H1 (cell line): ENCODE results near the gene PRCD. TPM values are rescaled to one million over a fixed set of nuclear protein-coding genes. Genes with fewer than 3 reads are reported as not detected.

ENCODE experiments used
- CTCF ChIA-PET: fragments of 300-600 bp; sonication (Branson Sonifier 250); formaldehyde crosslinking; loops from one replicate; lab custom pipeline; 2021; ENCODE audit not compliant: partially characterized antibody; lab: Charles Lee
- POLR2A ChIA-PET: fragments of 300-600 bp; sonication (Branson Sonifier 250); formaldehyde crosslinking; loops from one replicate; lab custom pipeline; 2021; ENCODE audit warnings: inconsistent platforms; ENCODE audit not compliant: partially characterized antibody; lab: Charles Lee
- DNase-seq, 2 experiments: peaks; one replicate each; pipeline versions ENCODE4 v3.0.0 to v3.0.0-alpha.2; 2010 to 2022; ENCODE audit warnings: low spot score in 2 of 2, low read depth in 1 of 2, mixed read lengths in 1 of 2
- FAIRE-seq: peaks from 2 replicates; lab custom pipeline; 2011; peaks lifted over from hg19 to GRCh38; lab: Jason Lieb, UNC
- H2AFZ ChIP-seq: 2 replicates; pipeline ENCODE4 v1.8.1; 2012; ENCODE audit warnings: low read length, inconsistent platforms
- H2AK5ac ChIP-seq: 2 replicates; pipeline ENCODE4 v1.6.1; 2013; ENCODE audit warnings: low read depth, low read length
- H2BK120ac ChIP-seq: replicated peaks from 2 replicates; pipeline ENCODE3; 2013; ENCODE audit warnings: low read depth, low read length, inconsistent platforms
- H2BK12ac ChIP-seq: 2 replicates; pipeline ENCODE4 v1.6.1; 2013; ENCODE audit warnings: low read depth, low read length
- H2BK15ac ChIP-seq: 2 replicates; pipeline ENCODE4 v1.6.1; 2013; ENCODE audit warnings: low read length
- H2BK20ac ChIP-seq: 2 replicates; pipeline ENCODE4 v1.6.1; 2013; ENCODE audit warnings: low read length
- H2BK5ac ChIP-seq: 2 replicates; pipeline ENCODE4 v1.6.1; 2013; ENCODE audit warnings: low read depth, low read length
- H3K14ac ChIP-seq: 2 replicates; pipeline ENCODE4 v1.6.1; 2013; ENCODE audit warnings: inconsistent platforms; ENCODE audit not compliant: insufficient read length
- H3K18ac ChIP-seq: 2 replicates; pipeline ENCODE4 v1.6.1; 2013; ENCODE audit warnings: low read length; ENCODE audit errors: extremely low read depth
- H3K23ac ChIP-seq: 2 replicates; pipeline ENCODE4 v1.6.1; 2013; ENCODE audit warnings: inconsistent platforms; ENCODE audit not compliant: insufficient read length
- H3K23me2 ChIP-seq: 2 replicates; pipeline ENCODE4 v1.6.1; 2013; ENCODE audit warnings: low read depth, low read length
- H3K27ac ChIP-seq: 2 replicates; pipeline ENCODE4 v1.6.1; 2011; ENCODE audit warnings: low read depth, low read length, inconsistent platforms
- H3K27me3 ChIP-seq, 4 experiments: replicated peaks in 1 of 4; 1 replicate in 1 of 4; 2 replicates in 3 of 4; pipeline versions ENCODE4 v1.6.1 to v1.8.1; 2011 to 2013; ENCODE audit warnings: low read length in 3 of 4, mild to moderate bottlenecking in 3 of 4, inconsistent platforms in 2 of 4, mixed read lengths in 2 of 4, moderate library complexity in 1 of 4; ENCODE audit not compliant: control insufficient read depth in 3 of 4, insufficient read depth in 3 of 4; ENCODE audit errors: extremely low read depth in 1 of 4
- H3K36me3 ChIP-seq, 4 experiments: 2 replicates each; pipeline versions ENCODE4 v1.6.1 to v1.8.1; 2011 to 2013; ENCODE audit warnings: mild to moderate bottlenecking in 4 of 4, low read length in 3 of 4, moderate library complexity in 2 of 4, control low read depth in 1 of 4, inconsistent platforms in 1 of 4; ENCODE audit not compliant: insufficient read depth in 4 of 4, control insufficient read depth in 2 of 4
- H3K4ac ChIP-seq: replicated peaks from 2 replicates; pipeline ENCODE3; 2013; ENCODE audit warnings: low read length, low read depth, mixed read lengths, inconsistent platforms; ENCODE audit not compliant: insufficient read length
- H3K4me1 ChIP-seq, 4 experiments: replicated peaks in 1 of 4; 1 replicate in 1 of 4; 2 replicates in 3 of 4; pipeline versions ENCODE4 v1.6.1 to v1.8.1; 2011 to 2013; ENCODE audit warnings: low read length in 3 of 4, inconsistent platforms in 2 of 4, mixed read lengths in 1 of 4; ENCODE audit not compliant: insufficient read depth in 4 of 4, control insufficient read depth in 3 of 4
- H3K4me2 ChIP-seq, 2 experiments: 2 replicates each; pipeline versions ENCODE4 v1.6.1 to v1.8.1; 2011 to 2013; ENCODE audit warnings: low read depth in 2 of 2, low read length in 2 of 2, control low read depth in 1 of 2, inconsistent platforms in 1 of 2, mild to moderate bottlenecking in 1 of 2; ENCODE audit not compliant: insufficient read depth in 1 of 2
- H3K4me3 ChIP-seq, 4 experiments: fragments of 200-600, 300-600 bp in 1 of 4; sonication (generic), shearing (Covaris generic), sonication (Bioruptor Twin) in 1 of 4; 2 replicates each; pipeline versions ENCODE4 v1.5.1 to v1.8.1; 2011 to 2016; ENCODE audit warnings: low read length in 4 of 4, low read depth in 3 of 4, control low read depth in 2 of 4, inconsistent platforms in 2 of 4, mild to moderate bottlenecking in 2 of 4, mixed read lengths in 1 of 4, moderate library complexity in 1 of 4; ENCODE audit not compliant: insufficient read depth in 2 of 4; ENCODE audit errors: extremely low read depth in 1 of 4
- H3K56ac ChIP-seq: replicated peaks from 2 replicates; pipeline ENCODE3; 2013; ENCODE audit warnings: low read depth, mild to moderate bottlenecking, mixed read lengths, low read length, inconsistent platforms; ENCODE audit not compliant: insufficient read length
- H3K79me1 ChIP-seq: 2 replicates; pipeline ENCODE4 v1.6.1; 2013; ENCODE audit warnings: low read depth, low read length, control low read depth
- H3K79me2 ChIP-seq, 2 experiments: 2 replicates each; pipeline versions ENCODE4 v1.6.1 to v1.8.1; 2012 to 2013; ENCODE audit warnings: low read length in 2 of 2, mild to moderate bottlenecking in 2 of 2, inconsistent platforms in 1 of 2; ENCODE audit not compliant: insufficient read depth in 2 of 2, control insufficient read depth in 1 of 2
- H3K9ac ChIP-seq, 4 experiments: replicated peaks in 1 of 4; 1 replicate in 1 of 4; 2 replicates in 3 of 4; pipeline versions ENCODE4 v1.6.1 to v1.8.1; 2011 to 2013; ENCODE audit warnings: low read depth in 3 of 4, low read length in 3 of 4, control low read depth in 2 of 4, mild to moderate bottlenecking in 2 of 4, moderate library complexity in 2 of 4, inconsistent platforms in 1 of 4; ENCODE audit errors: extremely low read depth in 1 of 4
- H3K9me3 ChIP-seq, 2 experiments: 2 replicates each; pipeline versions ENCODE4 v1.6.1 to v1.8.1; 2012 to 2013; ENCODE audit warnings: mild to moderate bottlenecking in 2 of 2, moderate library complexity in 2 of 2, control low read depth in 1 of 2, inconsistent platforms in 1 of 2, low read depth in 1 of 2, low read length in 1 of 2, mixed read lengths in 1 of 2; ENCODE audit not compliant: insufficient read depth in 2 of 2
- H4K20me1 ChIP-seq, 2 experiments: replicated peaks in 1 of 2; 2 replicates each; pipeline versions ENCODE3 to v1.8.1; 2011 to 2013; ENCODE audit warnings: inconsistent platforms in 2 of 2, low read length in 2 of 2, mild to moderate bottlenecking in 1 of 2; ENCODE audit not compliant: insufficient read depth in 2 of 2, control insufficient read depth in 1 of 2
- H4K5ac ChIP-seq: 2 replicates; pipeline ENCODE4 v1.6.1; 2013; ENCODE audit warnings: low read length, low read depth, mixed read lengths, inconsistent platforms; ENCODE audit not compliant: insufficient read length
- H4K8ac ChIP-seq: 2 replicates; pipeline ENCODE4 v1.8.0; 2013; ENCODE audit warnings: mild to moderate bottlenecking, moderate library complexity, low read length, inconsistent platforms; ENCODE audit not compliant: insufficient read depth; ENCODE audit errors: extremely low read depth
- H4K91ac ChIP-seq: replicated peaks from 2 replicates; pipeline ENCODE3; 2013; ENCODE audit warnings: low read length, mixed read lengths, inconsistent platforms; ENCODE audit not compliant: insufficient read length
- ATF2 ChIP-seq: IDR thresholded peaks from 2 replicates; pipeline ENCODE4 v1.6.1; 2012; ENCODE audit warnings: low read length, inconsistent platforms
- BACH1 ChIP-seq: IDR thresholded peaks from 2 replicates; pipeline ENCODE4 v1.6.1; 2012; ENCODE audit warnings: low read length, improper control_type of control experiment
- RNF2 ChIP-seq: fragments of 200-900, 300-1000 bp; sonication (generic); IDR thresholded peaks from 2 replicates; pipeline ENCODE4 v1.7.1; 2016; ENCODE audit warnings: borderline replicate concordance, low read depth, mild to moderate bottlenecking, antibody characterized with exemption, low read length; ENCODE audit not compliant: poor library complexity, severe bottlenecking; ENCODE audit errors: missing control alignments
- TAF7 ChIP-seq: optimal IDR thresholded peaks from 2 replicates; pipeline ENCODE3; 2011; ENCODE audit warnings: low read depth, mild to moderate bottlenecking, inconsistent platforms, low read length, moderate library complexity, borderline replicate concordance
- WGBS, 2 experiments: shearing (Covaris generic) in 1 of 2; methylation state at CpG; one replicate each; pipeline versions ENCODE4 v1.1.6 to v1.1.7; 2013 to 2015; ENCODE audit warnings: low lambda C conversion rate in 2 of 2, mixed read lengths in 2 of 2, inconsistent platforms in 1 of 2, low coverage in 1 of 2, missing lambda C conversion rate in 1 of 2; ENCODE audit not compliant: insufficient replicate concordance in 2 of 2, insufficient coverage in 1 of 2, insufficient read length in 1 of 2; ENCODE audit errors: extremely low coverage in 1 of 2, missing lambda C conversion rate in 1 of 2; 5-methylcytosine and 5-hydroxymethylcytosine counted together
- polyA plus RNA-seq, 7 experiments: library from polyadenylated mRNA; depleted of rRNA in 3 of 7; stranded (reverse) in 5 of 7; unstranded in 2 of 7; fragments of >200 nt in 5 of 7; fragments of 200-250 nt in 2 of 7; gene quantifications; 1 replicate in 5 of 7; 2 replicates in 1 of 7; 4 replicates in 1 of 7; pipeline versions ENCODE4 v1.2.1 to v1.2.3, GENCODE V29; 2011 to 2013; ENCODE audit warnings: missing spikeins in 2 of 7, mixed read lengths in 2 of 7
- total RNA-seq: library from RNA; stranded (reverse); fragmentation: NEBNext Ultra II Directional; extraction: Animal tissue kit (Norgen Biotek cat#: 25700); gene quantifications from 2 replicates; pipeline ENCODE4 v1.2.1, GENCODE V29; 2021

Gene PRCD
- total and polyA plus RNA-seq, 2 of the 8 experiments (the other 6 are each of a cell fraction or from before 2014, with no cell fraction given): 0.77 to 2.1 TPM

- 87% methylated on average over 25 of the region's 25 CpGs; no CpG with 5 or more reads in 1 of the 2 experiments for WGBS, 2 experiments
- no peak overlapping the region for H3K27ac ChIP-seq
- no peak overlapping the region for H3K9ac ChIP-seq
Observed at GRCh38 chr17:76524598-76525512, 15.0 kb upstream of the PRCD start.

More at GRCh38 chr17:76524598-76525512, 15.0 kb upstream of the PRCD start:
- Histone ChIP-seq H3K9me3 (no peaks in the 10 kb centered on the region), H3K4me3 (no peak overlapping the region), H3K36me3 (no peaks in the 10 kb centered on the region), H3K23ac (no peak overlapping the region), H3K56ac (no peak overlapping the region), H4K8ac (no peak overlapping the region), H3K4me1 (peaks cover 0 to 26% (median 18%) of the 10 kb centered on the region in 4 experiments; a peak in 6 of 7 replicates), H2BK12ac (peak overlapping the region; percentile 62; the same call in 1 of the 2 replicates), H3K4ac (no peak overlapping the region), H3K18ac (no peak overlapping the region; the same call in 1 of the 2 replicates), H4K91ac (no peak overlapping the region), H3K14ac (no peak overlapping the region), H2AK5ac (peak overlapping the region; percentile 93; the same call in 1 of the 2 replicates), H2BK5ac (peak overlapping the region; percentile 48; the same call in 1 of the 2 replicates), H2AFZ (0 out of 2 replicates have a peak overlapping the region, but pooled peaks have one; percentile 5), H4K20me1 (no peaks in the 10 kb centered on the region), H2BK20ac (peak overlapping the region; percentile 61; the same call in 1 of the 2 replicates), H3K23me2 (no peaks in the 10 kb centered on the region), H3K79me2 (no peaks in the 10 kb centered on the region), H2BK15ac (peak overlapping the region; percentile 96; the same call in 1 of the 2 replicates), H3K4me2 (no peak overlapping the region), H3K79me1 (no peaks in the 10 kb centered on the region; the same call in 1 of the 2 replicates), H3K27me3 (peaks cover 0 to 5% (median 0%) of the 10 kb centered on the region in 4 experiments; a peak in 3 of 7 replicates), H4K5ac (no peak overlapping the region), H2BK120ac (no peak overlapping the region)
- FAIRE-seq (no peak), DNase-seq (no peak)
- CTCF ChIA-PET: interaction anchor here (0.9 to 10.8 kb wide), 13 partner anchors 12 to 189 kb away, joined by 3 to 260 read pairs (median 17); partner anchors contain the start of genes CYGB, PRCD and RHBDF2
- TF ChIP-seq BACH1 (no peak), RNF2 (no peak), ATF2 (no peak), TAF7 (no peak)
- POLR2A ChIA-PET: interaction anchor here (0.7 to 6.3 kb wide), 7 partner anchors 19 to 207 kb away, joined by 3 to 42 read pairs (median 4); no protein-coding TSS in a partner anchor
